Coronary artery (tissue), 2 donors: ENCODE data around the gene TMA7B.

Source experiments
- DNase-seq: peaks from one replicate; pipeline ENCODE4 v3.0.0-alpha.2; 2017; ENCODE audit warnings: low spot score
- H3K27ac ChIP-seq, 2 donors: fragments of 200-600 bp; sonication (generic); one replicate each; pipeline ENCODE4 v1.5.1; 2016 to 2019
- H3K4me3 ChIP-seq: fragments of 200-600 bp; sonication (generic); 2 replicates; pipeline ENCODE4 v1.5.1; 2016; ENCODE audit warnings: mild to moderate bottlenecking, moderate library complexity
- CTCF ChIP-seq: fragments of 200-600 bp; sonication (generic); IDR thresholded peaks from one replicate; pipeline ENCODE4 v1.5.1; 2019; ENCODE audit warnings: antibody characterized with exemption

TMA7B gene

GRCh38 chr22:39959640-39960447 lies at the start of gene TMA7B:
Gene TMA7B, plus strand, starts transcription at chr22:39960397. Its CDS starts 3,978 bp downstream, at chr22:39964375.
- no peak within 1 kb of the TSS for H3K4me3 ChIP-seq
- no peak within 1 kb of the TSS for H3K27ac ChIP-seq
- TF ChIP-seq CTCF, result no peak
- no peak for DNase-seq

GRCh38 chr22:39910876-39911613 lies 49.2 kb upstream of the TMA7B start:
- Histone ChIP-seq H3K4me3 (no peak overlapping the region), H3K27ac (no peak overlapping the region)
- DNase-seq, result no peak
- TF ChIP-seq CTCF, result no peak

- H3K4me3 ChIP-seq, result no peak overlapping the region
- DNase-seq, result no peak
- no peak overlapping the region for H3K27ac ChIP-seq
- no peak for TF ChIP-seq CTCF
Measured at GRCh38 chr22:39913321-39913720, 46.9 kb upstream of the TMA7B start.

GRCh38 chr22:39913886-39914285 lies 46.3 kb upstream of the TMA7B start:
- Histone ChIP-seq H3K27ac (no peak overlapping the region), H3K4me3 (no peak overlapping the region)
- TF ChIP-seq CTCF, result no peak
- no peak for DNase-seq

- no peak for TF ChIP-seq CTCF
- DNase-seq, result no peak
- no peak overlapping the region for H3K4me3 ChIP-seq
Measured at GRCh38 chr22:39914584-39914983, 45.6 kb upstream of the TMA7B start.

GRCh38 chr22:39915295-39915726 lies 44.9 kb upstream of the TMA7B start:
- no peak overlapping the region for H3K4me3 ChIP-seq
- H3K27ac ChIP-seq, result no peak overlapping the region
- TF ChIP-seq CTCF, result no peak
- no peak for DNase-seq

More at GRCh38 chr22:39914584-39914983, 45.6 kb upstream of the TMA7B start:
- H3K27ac ChIP-seq, result no peak overlapping the region
